Measurements from ENCODE around the gene TPMT.

TPMT gene

GRCh38 chr6:18118330-18118729 is 36.5 kb downstream of the TPMT start:
- Histone ChIP-seq H3K23ac (ENCODE audit: low read depth, low read length, poor library complexity) (no peak overlapping the region), H3K79me1 (ENCODE audit: low read depth, low read length) (no peaks in the 10 kb centered on the region), H3K9me3 (replicated peaks in 1 of 2; ENCODE audit: control insufficient read depth in 2 of 2, insufficient read depth in 1 of 2, low read depth in 1 of 2, low read length in 2 of 2) (no peaks in the 10 kb centered on the region), H3K36me3 (replicated peaks in 1 of 2; ENCODE audit: control insufficient read depth in 2 of 2, insufficient read depth in 2 of 2, low read length in 2 of 2) (no peaks in the 10 kb centered on the region), H2BK120ac (ENCODE audit: low read depth, low read length) (no peak overlapping the region), H3K27ac (replicated peaks; ENCODE audit: low read length) (no peak overlapping the region), H3K18ac (ENCODE audit: low read length) (no peak overlapping the region), H4K91ac (ENCODE audit: low read depth, low read length, poor library complexity) (no peak overlapping the region), H2BK15ac (ENCODE audit: low read length) (no peak overlapping the region), H4K8ac (ENCODE audit: low read depth, low read length) (no peak overlapping the region), H3K4ac (ENCODE audit: low read length) (no peak overlapping the region), H2AK5ac (ENCODE audit: low read depth, low read length) (no peak overlapping the region), H3K14ac (ENCODE audit: low read length) (no peak overlapping the region), H3K9ac (ENCODE audit: low read depth, low read length, poor library complexity) (no peak overlapping the region), H2BK12ac (ENCODE audit: low read length) (no peak overlapping the region), H3K4me3 (ENCODE audit: low read length in 2 of 2) (no peak overlapping the region), H3K4me2 (ENCODE audit: insufficient read depth, low read length, poor library complexity, severe bottlenecking) (no peak overlapping the region), H2BK5ac (ENCODE audit: low read length) (no peak overlapping the region), H2AFZ (ENCODE audit: low read length) (no peak overlapping the region), H3K4me1 (ENCODE audit: control insufficient read depth in 2 of 2, insufficient read depth in 1 of 2, low read depth in 1 of 2, low read length in 2 of 2) (peaks cover 0 to 1% of the 10 kb centered on the region in 2 donors), H3K27me3 (ENCODE audit: control insufficient read depth in 3 of 3, insufficient read depth in 3 of 3, low read depth in 1 of 3, low read length in 3 of 3) (peaks cover 0 to 18% (median 10%) of the 10 kb centered on the region in 3 experiments)
- DNase-seq (ENCODE audit: low spot score): no peak
- no CpG with 5 or more reads among the region's 3 CpGs for WGBS, 2 donors (ENCODE audit: extremely low coverage in 2 of 2, insufficient read length in 2 of 2, insufficient replicate concordance in 1 of 2)

DNA sequence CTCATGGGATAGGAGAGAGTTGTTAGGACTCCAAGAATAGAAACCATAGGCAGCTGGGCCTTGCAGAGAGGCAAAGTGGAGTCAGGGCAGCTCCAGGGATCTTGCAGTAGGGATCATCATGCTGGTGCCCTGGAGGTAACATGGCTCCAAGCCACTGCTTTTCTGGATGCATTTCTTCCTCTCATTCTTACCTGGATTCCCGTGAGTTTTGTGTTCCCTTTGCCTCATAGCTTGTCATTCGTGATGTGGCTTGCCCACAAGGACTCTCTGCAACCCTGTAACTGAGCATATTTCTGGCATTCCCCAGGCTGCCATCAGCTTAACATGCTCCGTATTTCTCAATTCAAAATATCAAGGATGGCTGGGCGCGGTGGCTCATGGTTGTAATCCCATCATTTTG is 37.7 kb downstream of the TPMT start:
- Histone ChIP-seq H3K4me1 (ENCODE audit: control insufficient read depth in 2 of 2, insufficient read depth in 1 of 2, low read depth in 1 of 2, low read length in 2 of 2) (no peaks in the 10 kb centered on the region), H2BK15ac (ENCODE audit: low read length) (no peak overlapping the region), H3K27ac (replicated peaks; ENCODE audit: low read length) (no peak overlapping the region), H3K79me1 (ENCODE audit: low read depth, low read length) (no peaks in the 10 kb centered on the region), H2BK5ac (ENCODE audit: low read length) (no peak overlapping the region), H3K36me3 (replicated peaks in 1 of 2; ENCODE audit: control insufficient read depth in 2 of 2, insufficient read depth in 2 of 2, low read length in 2 of 2) (no peaks in the 10 kb centered on the region), H3K9me3 (replicated peaks in 1 of 2; ENCODE audit: control insufficient read depth in 2 of 2, insufficient read depth in 1 of 2, low read depth in 1 of 2, low read length in 2 of 2) (no peaks in the 10 kb centered on the region), H2BK12ac (ENCODE audit: low read length) (no peak overlapping the region), H3K4ac (ENCODE audit: low read length) (no peak overlapping the region), H2BK120ac (ENCODE audit: low read depth, low read length) (no peak overlapping the region), H3K4me3 (ENCODE audit: low read length in 2 of 2) (no peak overlapping the region), H4K8ac (ENCODE audit: low read depth, low read length) (no peak overlapping the region), H3K23ac (ENCODE audit: low read depth, low read length, poor library complexity) (no peak overlapping the region), H3K14ac (ENCODE audit: low read length) (no peak overlapping the region), H2AK5ac (ENCODE audit: low read depth, low read length) (no peak overlapping the region), H4K91ac (ENCODE audit: low read depth, low read length, poor library complexity) (no peak overlapping the region), H2AFZ (ENCODE audit: low read length) (no peak overlapping the region), H3K9ac (ENCODE audit: low read depth, low read length, poor library complexity) (no peak overlapping the region), H3K27me3 (ENCODE audit: control insufficient read depth in 3 of 3, insufficient read depth in 3 of 3, low read depth in 1 of 3, low read length in 3 of 3) (peaks cover 0 to 18% (median 7%) of the 10 kb centered on the region in 3 experiments), H3K18ac (ENCODE audit: low read length) (no peak overlapping the region), H3K4me2 (ENCODE audit: insufficient read depth, low read length, poor library complexity, severe bottlenecking) (no peak overlapping the region)
- no CpG with 5 or more reads among the region's 5 CpGs for WGBS, 2 donors (ENCODE audit: extremely low coverage in 2 of 2, insufficient read length in 2 of 2, insufficient replicate concordance in 1 of 2)
- no peak for DNase-seq (ENCODE audit: low spot score)

DNA sequence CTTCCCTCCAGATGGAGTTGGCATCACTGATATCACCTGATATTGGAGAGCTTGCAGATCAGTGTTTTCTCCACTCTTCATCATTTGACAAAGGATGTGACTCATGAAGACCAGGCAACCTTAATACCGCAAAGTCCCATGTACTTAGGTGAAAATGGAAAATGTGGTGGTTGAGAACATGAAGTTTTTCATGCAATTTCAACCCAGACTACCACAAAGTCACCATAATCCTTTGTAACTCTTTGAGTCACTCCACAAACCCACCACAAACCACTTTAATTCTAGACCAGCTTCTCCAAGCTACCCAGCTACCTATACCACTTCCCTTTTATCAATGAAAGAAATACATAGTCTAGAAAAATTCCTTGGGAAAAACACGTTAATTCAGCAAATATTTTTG is 39.5 kb downstream of the TPMT start:
- no peak overlapping the region for H3K23ac ChIP-seq (ENCODE audit: low read depth, low read length, poor library complexity)
- H4K8ac ChIP-seq (ENCODE audit: low read depth, low read length): no peak overlapping the region
- H2BK15ac ChIP-seq (ENCODE audit: low read length): no peak overlapping the region
- H3K4me1 ChIP-seq (ENCODE audit: control insufficient read depth in 2 of 2, insufficient read depth in 1 of 2, low read depth in 1 of 2, low read length in 2 of 2): no peaks in the 10 kb centered on the region
- no peak for DNase-seq (ENCODE audit: low spot score)
- H3K9ac ChIP-seq (ENCODE audit: low read depth, low read length, poor library complexity): no peak overlapping the region
- H3K27ac ChIP-seq (replicated peaks; ENCODE audit: low read length): no peak overlapping the region
- no peak overlapping the region for H2BK5ac ChIP-seq (ENCODE audit: low read length)
- H3K4me3 ChIP-seq (ENCODE audit: low read length in 2 of 2): no peak overlapping the region
- H3K79me1 ChIP-seq (ENCODE audit: low read depth, low read length): no peaks in the 10 kb centered on the region
- no peak overlapping the region for H2AFZ ChIP-seq (ENCODE audit: low read length)
- no peak overlapping the region for H3K14ac ChIP-seq (ENCODE audit: low read length)
- H3K9me3 ChIP-seq (replicated peaks in 1 of 2; ENCODE audit: control insufficient read depth in 2 of 2, insufficient read depth in 1 of 2, low read depth in 1 of 2, low read length in 2 of 2): no peaks in the 10 kb centered on the region
- H2BK12ac ChIP-seq (ENCODE audit: low read length): no peak overlapping the region
- no peak overlapping the region for H2AK5ac ChIP-seq (ENCODE audit: low read depth, low read length)
- no peak overlapping the region for H4K91ac ChIP-seq (ENCODE audit: low read depth, low read length, poor library complexity)
- no peak overlapping the region for H2BK120ac ChIP-seq (ENCODE audit: low read depth, low read length)
- WGBS, 2 donors (ENCODE audit: extremely low coverage in 2 of 2, insufficient read length in 2 of 2, insufficient replicate concordance in 1 of 2): no CpG with 5 or more reads among the region's 2 CpGs
- H3K27me3 ChIP-seq (ENCODE audit: control insufficient read depth in 3 of 3, insufficient read depth in 3 of 3, low read depth in 1 of 3, low read length in 3 of 3): peaks cover 0 to 6% (median 0%) of the 10 kb centered on the region in 3 experiments
- H3K18ac ChIP-seq (ENCODE audit: low read length): no peak overlapping the region
- no peaks in the 10 kb centered on the region for H3K36me3 ChIP-seq (replicated peaks in 1 of 2; ENCODE audit: control insufficient read depth in 2 of 2, insufficient read depth in 2 of 2, low read length in 2 of 2)
- no peak overlapping the region for H3K4me2 ChIP-seq (ENCODE audit: insufficient read depth, low read length, poor library complexity, severe bottlenecking)
- no peak overlapping the region for H3K4ac ChIP-seq (ENCODE audit: low read length)

DNA sequence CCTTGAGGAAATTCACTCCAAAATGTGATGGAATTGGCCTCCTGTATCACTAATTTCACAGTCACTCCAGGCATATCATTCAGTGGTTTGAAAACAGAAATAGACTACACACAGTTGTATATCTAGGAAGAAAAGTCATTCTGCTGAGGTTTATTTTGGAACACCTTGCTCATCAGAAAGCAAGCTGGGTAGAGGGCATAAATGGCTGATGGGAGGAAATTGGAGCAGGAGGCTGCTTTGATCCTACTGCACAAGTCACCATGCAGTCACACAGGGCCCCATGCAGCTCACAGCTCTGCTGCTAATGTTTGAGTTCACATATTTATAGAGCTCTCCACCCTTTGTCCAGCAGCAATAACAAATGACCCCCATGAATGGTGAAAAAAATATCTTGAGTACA is 44.7 kb downstream of the TPMT start:
- no peak overlapping the region for H3K27ac ChIP-seq (replicated peaks; ENCODE audit: low read length)
- DNase-seq (ENCODE audit: low spot score): no peak

More for the DNA sequence above, 44.7 kb downstream of the TPMT start:
- H4K91ac ChIP-seq (ENCODE audit: low read depth, low read length, poor library complexity): no peak overlapping the region
- H3K14ac ChIP-seq (ENCODE audit: low read length): no peak overlapping the region
- no peak overlapping the region for H2BK12ac ChIP-seq (ENCODE audit: low read length)
- H4K8ac ChIP-seq (ENCODE audit: low read depth, low read length): no peak overlapping the region
- no peak overlapping the region for H3K4me3 ChIP-seq (ENCODE audit: low read length in 2 of 2)
- no peaks in the 10 kb centered on the region for H3K36me3 ChIP-seq (replicated peaks in 1 of 2; ENCODE audit: control insufficient read depth in 2 of 2, insufficient read depth in 2 of 2, low read length in 2 of 2)
- H2BK120ac ChIP-seq (ENCODE audit: low read depth, low read length): no peak overlapping the region
- H3K9me3 ChIP-seq (replicated peaks in 1 of 2; ENCODE audit: control insufficient read depth in 2 of 2, insufficient read depth in 1 of 2, low read depth in 1 of 2, low read length in 2 of 2): no peaks in the 10 kb centered on the region
- H3K4me1 ChIP-seq (ENCODE audit: control insufficient read depth in 2 of 2, insufficient read depth in 1 of 2, low read depth in 1 of 2, low read length in 2 of 2): no peaks in the 10 kb centered on the region
- H3K18ac ChIP-seq (ENCODE audit: low read length): no peak overlapping the region
- H3K23ac ChIP-seq (ENCODE audit: low read depth, low read length, poor library complexity): no peak overlapping the region
- no peaks in the 10 kb centered on the region for H3K79me1 ChIP-seq (ENCODE audit: low read depth, low read length)
- H3K4me2 ChIP-seq (ENCODE audit: insufficient read depth, low read length, poor library complexity, severe bottlenecking): no peak overlapping the region
- H2AFZ ChIP-seq (ENCODE audit: low read length): no peak overlapping the region
- no peak overlapping the region for H3K4ac ChIP-seq (ENCODE audit: low read length)
- no peak overlapping the region for H2AK5ac ChIP-seq (ENCODE audit: low read depth, low read length)
- H2BK15ac ChIP-seq (ENCODE audit: low read length): no peak overlapping the region
- no peaks in the 10 kb centered on the region for H3K27me3 ChIP-seq (ENCODE audit: control insufficient read depth in 3 of 3, insufficient read depth in 3 of 3, low read depth in 1 of 3, low read length in 3 of 3)
- H3K9ac ChIP-seq (ENCODE audit: low read depth, low read length, poor library complexity): no peak overlapping the region
- no peak overlapping the region for H2BK5ac ChIP-seq (ENCODE audit: low read length)

All from neuronal stem cell (in vitro differentiated cells).